ENCODE data around the gene NDUFAF3.

Gene NDUFAF3

DNA sequence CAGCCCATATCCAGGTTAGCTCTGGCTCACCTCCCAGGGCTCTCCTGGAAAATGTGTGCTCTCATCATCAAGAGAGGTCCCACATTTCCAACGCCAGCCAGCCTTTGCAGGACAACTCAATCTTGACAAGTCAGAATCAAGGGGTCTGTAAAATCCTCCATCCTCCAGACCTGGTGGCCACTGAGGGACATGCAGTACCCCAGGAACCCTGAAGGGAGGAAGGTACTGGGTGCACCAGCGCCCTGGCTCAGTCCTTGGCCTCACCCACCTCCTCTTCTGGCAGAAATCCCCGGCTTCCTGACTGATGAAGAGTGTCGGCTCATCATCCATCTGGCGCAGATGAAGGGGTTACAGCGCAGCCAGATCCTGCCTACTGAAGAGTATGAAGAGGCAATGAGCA is 20.8 kb upstream of the NDUFAF3 start:
- in situ Hi-C loops (cut with HindIII; ENCODE audit: low sequenced_read_pairs), result no loop called here
- DNase-seq (ENCODE audit: low read depth, low spot score), result no peak
- TF ChIP-seq, protein P1, sequence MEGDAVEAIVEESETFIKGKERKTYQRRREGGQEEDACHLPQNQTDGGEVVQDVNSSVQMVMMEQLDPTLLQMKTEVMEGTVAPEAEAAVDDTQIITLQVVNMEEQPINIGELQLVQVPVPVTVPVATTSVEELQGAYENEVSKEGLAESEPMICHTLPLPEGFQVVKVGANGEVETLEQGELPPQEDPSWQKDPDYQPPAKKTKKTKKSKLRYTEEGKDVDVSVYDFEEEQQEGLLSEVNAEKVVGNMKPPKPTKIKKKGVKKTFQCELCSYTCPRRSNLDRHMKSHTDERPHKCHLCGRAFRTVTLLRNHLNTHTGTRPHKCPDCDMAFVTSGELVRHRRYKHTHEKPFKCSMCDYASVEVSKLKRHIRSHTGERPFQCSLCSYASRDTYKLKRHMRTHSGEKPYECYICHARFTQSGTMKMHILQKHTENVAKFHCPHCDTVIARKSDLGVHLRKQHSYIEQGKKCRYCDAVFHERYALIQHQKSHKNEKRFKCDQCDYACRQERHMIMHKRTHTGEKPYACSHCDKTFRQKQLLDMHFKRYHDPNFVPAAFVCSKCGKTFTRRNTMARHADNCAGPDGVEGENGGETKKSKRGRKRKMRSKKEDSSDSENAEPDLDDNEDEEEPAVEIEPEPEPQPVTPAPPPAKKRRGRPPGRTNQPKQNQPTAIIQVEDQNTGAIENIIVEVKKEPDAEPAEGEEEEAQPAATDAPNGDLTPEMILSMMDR (IDR thresholded peaks at IDR 0.05; ENCODE audit: low read depth, low read length), result no peak
- no peak overlapping the region for H3K4me3 ChIP-seq (ENCODE audit: low read depth, low read length)

DNA sequence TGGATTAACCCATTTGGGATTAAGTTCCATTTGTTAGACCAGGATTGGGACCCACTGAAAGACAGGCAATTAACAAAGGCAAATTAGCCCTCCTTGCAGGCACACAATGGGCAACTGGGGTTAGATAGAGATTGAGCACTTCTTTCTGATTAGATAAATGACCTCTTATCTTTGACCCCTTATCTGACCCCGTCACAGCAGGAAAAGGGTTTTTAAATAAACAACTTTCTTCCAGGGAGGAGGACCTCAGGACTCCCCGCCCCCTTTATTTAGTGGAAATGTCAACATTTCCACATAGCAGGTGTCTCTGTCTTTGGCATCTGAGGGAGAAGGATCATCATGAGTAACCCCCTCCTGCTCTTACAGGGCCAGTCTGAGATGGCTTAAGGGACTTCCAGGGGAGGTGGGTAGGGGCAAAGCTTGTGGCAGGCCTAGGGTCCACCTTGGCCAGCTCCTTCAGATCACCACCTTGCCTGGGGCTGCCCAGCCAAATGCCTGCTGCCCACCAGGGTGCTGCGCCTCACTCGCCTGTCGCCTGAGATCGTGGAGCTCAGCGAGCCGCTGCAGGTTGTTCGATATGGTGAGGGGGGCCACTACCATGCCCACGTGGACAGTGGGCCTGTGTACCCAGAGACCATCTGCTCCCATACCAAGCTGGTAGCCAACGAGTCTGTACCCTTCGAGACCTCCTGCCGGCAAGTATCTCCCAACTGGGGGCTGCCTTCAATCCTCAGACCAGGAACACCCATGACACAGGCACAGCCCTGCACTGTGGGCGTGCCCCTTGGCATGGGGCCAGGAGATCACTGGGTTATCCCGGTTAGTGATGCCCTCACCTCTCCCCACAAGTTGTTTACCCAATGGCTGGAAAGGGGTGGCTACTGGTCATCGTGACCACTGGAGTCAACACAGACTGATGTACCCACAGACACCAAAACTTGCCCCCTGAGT is 17.3 kb upstream of the NDUFAF3 start:
- no peak for DNase-seq (ENCODE audit: low read depth, low spot score)
- in situ Hi-C loops (cut with HindIII; ENCODE audit: low sequenced_read_pairs), result no loop called here
- no peak overlapping the region for H3K4me3 ChIP-seq (ENCODE audit: low read depth, low read length)
- TF ChIP-seq, protein P1 (IDR thresholded peaks at IDR 0.05; ENCODE audit: low read depth, low read length), result no peak

DNA sequence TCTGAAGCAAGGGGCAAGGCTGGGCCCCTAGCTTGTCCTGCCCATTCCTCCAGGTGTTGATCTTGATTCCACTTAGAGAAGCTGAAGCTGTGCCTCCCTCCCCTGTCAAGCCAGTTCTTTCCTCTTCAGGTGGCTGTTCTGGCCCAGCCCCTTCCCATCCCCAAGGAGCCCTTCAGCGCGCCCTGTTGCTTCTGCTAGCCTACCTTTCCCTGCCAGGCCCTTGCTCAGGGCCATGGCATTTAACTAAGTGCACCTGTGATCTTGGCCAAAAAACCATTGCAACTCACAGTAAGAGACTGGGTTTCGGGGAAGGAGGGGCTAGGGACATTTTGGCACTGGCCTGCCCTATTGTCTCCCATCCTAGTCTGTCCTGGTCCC is 16.6 kb upstream of the NDUFAF3 start:
- H3K4me3 ChIP-seq (ENCODE audit: low read depth, low read length), result no peak overlapping the region
- in situ Hi-C loops (cut with HindIII; ENCODE audit: low sequenced_read_pairs), result no loop called here
- DNase-seq (ENCODE audit: low read depth, low spot score), result no peak
- TF ChIP-seq, protein P1 (IDR thresholded peaks at IDR 0.05; ENCODE audit: low read depth, low read length), result no peak

DNA sequence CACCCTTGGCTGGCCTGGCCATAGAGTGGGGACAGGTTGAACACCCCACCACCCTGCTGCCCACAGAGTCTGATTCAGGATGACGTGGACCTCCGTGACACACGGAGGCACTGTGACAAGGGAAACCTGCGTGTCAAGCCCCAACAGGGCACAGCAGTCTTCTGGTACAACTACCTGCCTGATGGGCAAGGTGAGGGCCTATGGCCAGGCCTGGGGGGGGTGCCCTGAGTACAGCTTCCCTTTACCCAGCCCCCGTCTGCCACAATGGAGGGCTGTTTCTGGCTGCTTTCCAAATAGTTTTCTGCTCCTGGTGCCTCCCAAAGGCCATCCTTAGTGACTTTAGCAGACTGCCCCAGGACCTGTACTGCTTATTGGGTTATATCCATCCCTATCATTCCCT is 15.9 kb upstream of the NDUFAF3 start:
- in situ Hi-C loops (cut with HindIII; ENCODE audit: low sequenced_read_pairs), result no loop called here
- no peak for DNase-seq (ENCODE audit: low read depth, low spot score)
- H3K4me3 ChIP-seq (ENCODE audit: low read depth, low read length), result peak overlapping the region; percentile 94
- TF ChIP-seq, protein P1 (IDR thresholded peaks at IDR 0.05; ENCODE audit: low read depth, low read length), result no peak

DNA sequence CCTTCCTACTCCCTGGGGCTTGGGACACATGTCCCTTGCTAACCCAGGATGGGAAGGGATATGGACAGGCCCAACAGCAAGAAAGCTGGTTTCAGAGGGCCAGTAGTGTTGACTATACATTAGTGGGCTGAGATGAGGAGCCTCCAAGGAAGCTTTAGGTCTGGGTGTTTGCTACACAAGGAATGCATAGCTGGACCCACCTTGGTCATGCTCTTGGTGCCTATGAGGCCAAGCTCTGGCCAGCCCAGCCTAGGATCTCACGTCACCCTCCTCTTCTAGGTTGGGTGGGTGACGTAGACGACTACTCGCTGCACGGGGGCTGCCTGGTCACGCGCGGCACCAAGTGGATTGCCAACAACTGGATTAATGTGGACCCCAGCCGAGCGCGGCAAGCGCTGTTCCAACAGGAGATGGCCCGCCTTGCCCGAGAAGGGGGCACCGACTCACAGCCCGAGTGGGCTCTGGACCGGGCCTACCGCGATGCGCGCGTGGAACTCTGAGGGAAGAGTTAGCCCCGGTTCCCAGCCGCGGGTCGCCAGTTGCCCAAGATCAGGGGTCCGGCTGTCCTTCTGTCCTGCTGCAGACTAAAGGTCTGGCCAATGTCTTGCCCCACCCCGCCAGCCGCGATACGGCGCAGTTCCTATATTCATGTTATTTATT is 15.4 kb upstream of the NDUFAF3 start:
- peak; percentile 59 for DNase-seq (ENCODE audit: low read depth, low spot score)
- in situ Hi-C loops (cut with HindIII; ENCODE audit: low sequenced_read_pairs), result no loop called here
- TF ChIP-seq, protein P1 (IDR thresholded peaks at IDR 0.05; ENCODE audit: low read depth, low read length), result no peak
- peak overlapping the region; percentile 94 for H3K4me3 ChIP-seq (ENCODE audit: low read depth, low read length)

DNA sequence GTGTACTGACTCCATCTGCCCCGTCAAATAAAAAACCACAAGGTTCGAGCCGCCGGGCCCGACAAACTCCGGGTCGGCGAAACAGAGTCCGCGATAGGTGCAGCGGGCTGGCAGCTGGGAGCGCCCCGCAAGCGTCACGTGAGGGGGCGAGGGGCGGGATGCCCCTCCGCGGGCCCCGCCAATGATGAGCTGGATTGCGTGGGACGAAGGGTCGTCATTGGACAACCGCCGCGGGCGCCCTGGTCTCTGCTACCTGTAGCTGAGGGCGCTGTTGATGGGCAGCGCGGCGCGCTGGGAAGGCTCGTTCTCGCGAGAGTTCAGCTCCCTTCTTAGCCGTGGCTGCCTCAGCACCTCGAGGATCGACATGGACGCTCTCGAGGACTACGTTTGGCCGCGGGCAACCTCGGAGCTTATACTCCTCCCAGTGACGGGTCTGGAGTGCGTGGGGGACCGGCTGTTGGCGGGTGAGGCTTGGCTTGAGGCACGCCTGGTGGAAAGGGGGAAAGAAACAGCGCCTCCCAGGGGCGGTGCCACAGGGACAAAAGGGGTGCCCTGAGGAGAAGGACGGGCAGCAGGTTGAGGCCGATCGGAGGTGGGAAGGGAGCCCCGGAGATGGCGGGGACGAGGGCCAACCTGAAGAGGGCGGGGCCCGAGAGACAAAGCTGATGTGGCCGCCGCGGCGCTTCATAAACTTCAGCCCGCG is 14.7 kb upstream of the NDUFAF3 start, which contains the start of gene WDR6:
Gene WDR6, plus strand, starts transcription at position 324 of the 703 bp plus-strand sequence. Its CDS starts 41 bp downstream, at position 365.
- DNase-seq (ENCODE audit: low read depth, low spot score), result peak; percentile 99
- peak within 1 kb of the TSS; percentile 94 for H3K4me3 ChIP-seq (ENCODE audit: low read depth, low read length)
- TF ChIP-seq, protein P1 (IDR thresholded peaks at IDR 0.05; ENCODE audit: low read depth, low read length), result peak; percentile 39
- in situ Hi-C loops (cut with HindIII; ENCODE audit: low sequenced_read_pairs), result no loop called here

All from astrocyte of the spinal cord (primary cell).